ENCODE measurements around the gene FMN2.

DNA sequence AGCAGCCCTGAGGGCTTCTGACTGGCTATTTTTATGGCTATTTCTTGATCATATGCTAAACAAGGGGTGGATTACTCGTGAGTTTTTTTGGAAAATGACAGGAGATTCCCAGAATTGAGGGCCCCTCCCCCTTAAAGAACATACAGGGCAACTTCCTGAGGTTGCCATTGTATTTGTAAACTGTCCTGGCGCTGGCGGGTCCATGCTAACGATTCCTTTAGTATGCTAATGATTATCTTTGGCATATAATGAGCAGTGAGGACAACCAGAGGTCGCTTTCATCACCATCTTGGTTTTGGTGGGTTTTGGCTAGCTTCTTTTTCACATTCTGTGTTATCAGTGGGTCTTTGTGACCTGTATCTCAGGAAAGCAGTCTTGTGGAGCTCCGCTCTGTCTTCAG lies 24.1 kb downstream of the FMN2 start:
- TF ChIP-seq POLR2A (IDR thresholded peaks at IDR 0.05; ENCODE audit: low read depth, low read length) (no peak), POLR2AphosphoS5 (IDR thresholded peaks at IDR 0.05; ENCODE audit: low read depth, low read length) (no peak), TAF1 (IDR thresholded peaks at IDR 0.05; ENCODE audit: low read depth, low read length) (no peak)

All from GM12891 (cell line).